ENCODE results near the gene EPHB2.

- TF ChIP-seq, protein P1, sequence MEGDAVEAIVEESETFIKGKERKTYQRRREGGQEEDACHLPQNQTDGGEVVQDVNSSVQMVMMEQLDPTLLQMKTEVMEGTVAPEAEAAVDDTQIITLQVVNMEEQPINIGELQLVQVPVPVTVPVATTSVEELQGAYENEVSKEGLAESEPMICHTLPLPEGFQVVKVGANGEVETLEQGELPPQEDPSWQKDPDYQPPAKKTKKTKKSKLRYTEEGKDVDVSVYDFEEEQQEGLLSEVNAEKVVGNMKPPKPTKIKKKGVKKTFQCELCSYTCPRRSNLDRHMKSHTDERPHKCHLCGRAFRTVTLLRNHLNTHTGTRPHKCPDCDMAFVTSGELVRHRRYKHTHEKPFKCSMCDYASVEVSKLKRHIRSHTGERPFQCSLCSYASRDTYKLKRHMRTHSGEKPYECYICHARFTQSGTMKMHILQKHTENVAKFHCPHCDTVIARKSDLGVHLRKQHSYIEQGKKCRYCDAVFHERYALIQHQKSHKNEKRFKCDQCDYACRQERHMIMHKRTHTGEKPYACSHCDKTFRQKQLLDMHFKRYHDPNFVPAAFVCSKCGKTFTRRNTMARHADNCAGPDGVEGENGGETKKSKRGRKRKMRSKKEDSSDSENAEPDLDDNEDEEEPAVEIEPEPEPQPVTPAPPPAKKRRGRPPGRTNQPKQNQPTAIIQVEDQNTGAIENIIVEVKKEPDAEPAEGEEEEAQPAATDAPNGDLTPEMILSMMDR (IDR thresholded peaks at IDR 0.05): no peak
- no peak for TF ChIP-seq EZH2 (IDR thresholded peaks at IDR 0.05; ENCODE audit: borderline replicate concordance, insufficient read depth, low read depth, low read length, poor library complexity, severe bottlenecking)
These were observed 184.7 kb downstream of the EPHB2 start for GRCh38 chr1:22895357-22895756.

All from B cell (primary cell).